Activated CD4-positive, alpha-beta memory T cell treated with anti-CD3 and anti-CD28 coated beads for 36 hours (primary cell): ENCODE results near the gene RBM20. TPM values are rescaled to one million over a fixed set of nuclear protein-coding genes. Genes with fewer than 3 reads are reported as not detected.
"Not testable (repeated sequence)": the region's sequence is repeated elsewhere in the genome, so short reads cannot be mapped to it uniquely, and the experiment has no call there.

Experiments used
- CTCF ChIA-PET: fragments of 350-600 bp; sonication (Branson Sonifier 250); formaldehyde crosslinking; loops from one replicate; lab custom pipeline; 2021; ENCODE audit warnings: antibody characterized with exemption, inconsistent platforms; lab: Charles Lee
- POLR2A ChIA-PET: fragments of 350-600 bp; sonication (Branson Sonifier 250); formaldehyde crosslinking; loops from one replicate; lab custom pipeline; 2021; ENCODE audit warnings: antibody characterized with exemption; lab: Charles Lee
- DNase-seq: peaks from one replicate; pipeline ENCODE4 v3.0.0-alpha.2; 2020
- H3K27ac Mint-ChIP-seq: one replicate; pipeline ENCODE4 v1.8.0; 2021; ENCODE audit warnings: mixed read lengths
- H3K27me3 Mint-ChIP-seq: one replicate; pipeline ENCODE4 v1.8.0; 2021; ENCODE audit warnings: mixed read lengths
- H3K36me3 Mint-ChIP-seq: one replicate; pipeline ENCODE4 v1.8.0; 2021; ENCODE audit warnings: mixed read lengths
- H3K4me1 Mint-ChIP-seq: one replicate; pipeline ENCODE4 v1.8.0; 2021; ENCODE audit warnings: low read depth, mixed read lengths
- H3K4me3 Mint-ChIP-seq: one replicate; pipeline ENCODE4 v1.8.0; 2021; ENCODE audit warnings: mild to moderate bottlenecking, mixed read lengths
- H3K9me3 Mint-ChIP-seq: one replicate; pipeline ENCODE4 v1.8.0; 2021; ENCODE audit warnings: mixed read lengths
- intact Hi-C: fragments of 100-400 bp; cut with micrococcal nuclease; formaldehyde crosslinking; loops from one replicate; pipeline ENCODE4 v1.15.1; 2023
- total RNA-seq, 2 experiments: library from RNA; stranded (reverse); gene quantifications; one replicate each; pipeline ENCODE4 v1.2.3, GENCODE V29; 2021

Gene RBM20
- total RNA-seq, 2 experiments from 2014 or later: not detected

GRCh38 chr10:110652475-110653118 lies 8.5 kb downstream of the RBM20 start:
- Mint-ChIP-seq H3K27me3 (peaks cover 25% of the 10 kb centered on the region), H3K4me3 (no peak overlapping the region)

DNA sequence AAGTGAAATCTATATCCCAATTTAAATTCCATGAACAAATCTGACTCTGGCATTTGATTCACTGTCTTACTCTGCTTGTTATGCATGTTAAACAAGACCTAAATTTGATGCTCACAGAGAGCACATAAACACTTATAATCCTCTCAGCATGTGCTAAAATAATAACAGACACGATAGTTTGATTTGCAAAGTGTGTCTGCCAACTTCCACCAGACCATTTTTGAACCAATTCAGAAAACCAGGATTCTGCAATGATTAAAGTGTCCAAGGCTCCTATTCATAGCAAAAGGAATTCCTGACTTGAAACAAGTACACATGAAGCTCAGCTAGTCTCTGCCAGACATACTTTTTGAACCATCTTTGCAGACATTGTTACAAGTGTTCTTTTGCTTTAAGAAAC lies 11.2 kb downstream of the RBM20 start:
- Mint-ChIP-seq H3K36me3 (no peaks in the 10 kb centered on the region), H3K9me3 (no peaks in the 10 kb centered on the region), H3K27me3 (peaks cover 12% of the 10 kb centered on the region), H3K4me1 (peaks cover 3% of the 10 kb centered on the region), H3K4me3 (no peak overlapping the region), H3K27ac (no peak overlapping the region)
- intact Hi-C loops: no loop called here
- DNase-seq: no peak
- ChIA-PET POLR2A (no interaction called here), CTCF (no interaction called here)

More at GRCh38 chr10:110652475-110653118, 8.5 kb downstream of the RBM20 start:
- Mint-ChIP-seq H3K9me3 (no peaks in the 10 kb centered on the region), H3K4me1 (peaks cover 3% of the 10 kb centered on the region), H3K27ac (no peak overlapping the region), H3K36me3 (no peaks in the 10 kb centered on the region)
- intact Hi-C loops: loop anchor here (5.0 kb wide), 1 partner anchor 40 kb away; no protein-coding TSS in a partner anchor
- no peak for DNase-seq
- POLR2A ChIA-PET: no interaction called here
- CTCF ChIA-PET: interaction anchor here (0.7 to 1.0 kb wide), 2 partner anchors 11 to 58 kb away, joined by 3 to 4 read pairs; no protein-coding TSS in a partner anchor

DNA sequence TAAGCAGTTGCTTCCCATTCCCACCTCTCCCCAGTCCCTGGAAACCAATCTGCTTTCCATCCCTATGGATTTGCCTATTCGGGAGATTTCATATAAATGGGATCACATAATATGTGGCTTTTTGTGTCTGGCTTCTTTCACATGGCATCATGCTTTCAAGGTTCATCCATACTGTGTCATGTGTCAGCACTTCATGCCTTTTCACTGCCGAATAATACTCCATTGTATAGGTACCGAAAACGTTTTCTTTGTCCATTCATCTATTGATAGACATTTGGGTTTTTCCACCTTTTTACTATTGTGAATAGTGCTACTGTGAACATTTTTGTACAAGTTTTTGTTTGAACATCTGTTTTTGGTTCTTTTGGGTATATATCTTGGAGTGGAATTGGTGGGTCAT lies 12.5 kb downstream of the RBM20 start:
- peaks cover 12% of the 10 kb centered on the region for H3K27me3 Mint-ChIP-seq

DNA sequence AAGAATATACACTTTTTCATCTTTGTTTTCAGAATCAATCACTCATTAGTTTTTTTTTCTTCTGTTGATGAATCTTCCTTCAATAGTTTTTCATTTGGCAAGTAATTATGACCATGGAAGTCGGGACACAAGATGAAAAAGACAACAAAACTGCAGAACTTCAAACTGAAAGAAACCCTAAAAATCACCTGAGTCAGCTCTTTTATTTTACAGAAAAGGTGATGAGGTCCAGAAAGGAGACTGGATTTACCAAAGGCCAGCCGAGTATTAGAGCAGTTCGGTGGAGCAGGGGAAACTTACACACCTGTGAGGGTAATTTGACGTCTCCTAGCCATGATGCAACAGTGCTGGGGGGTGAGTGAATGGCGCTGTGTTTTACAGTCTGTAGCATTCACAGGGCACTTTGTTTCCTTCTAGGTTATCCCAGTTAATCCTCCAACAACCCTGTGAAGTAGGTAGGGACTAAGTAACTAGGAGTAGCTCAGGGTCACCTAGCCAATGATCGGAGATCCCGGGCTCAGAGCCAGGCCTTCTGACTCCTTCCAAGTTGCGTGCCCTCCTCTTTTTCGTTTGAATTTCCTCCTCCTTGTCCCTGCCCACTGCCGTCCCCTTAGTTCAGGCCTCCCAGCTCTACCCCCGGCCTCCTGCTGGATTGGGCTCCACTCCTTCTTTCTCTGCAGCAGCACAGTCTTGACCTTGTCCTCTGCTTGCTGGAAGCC lies 14.0 kb downstream of the RBM20 start:
- ChIA-PET CTCF (interaction anchor here (0.9 to 1.2 kb wide), 2 partner anchors 14 to 58 kb away, joined by 3 to 7 read pairs; no protein-coding TSS in a partner anchor), POLR2A (no interaction called here)
- Mint-ChIP-seq H3K36me3 (no peaks in the 10 kb centered on the region), H3K4me3 (no peak overlapping the region), H3K4me1 (peaks cover 5% of the 10 kb centered on the region), H3K27me3 (peaks cover 9% of the 10 kb centered on the region), H3K9me3 (no peaks in the 10 kb centered on the region), H3K27ac (no peak overlapping the region)
- no peak for DNase-seq
- intact Hi-C loops: no loop called here

More for the DNA sequence above, 12.5 kb downstream of the RBM20 start:
- CTCF ChIA-PET: interaction anchor here (0.7 kb wide), 1 partner anchor 370 kb away, joined by 3 read pairs; no protein-coding TSS in a partner anchor
- POLR2A ChIA-PET: no interaction called here
- Mint-ChIP-seq H3K36me3 (no peaks in the 10 kb centered on the region), H3K4me1 (peaks cover 3% of the 10 kb centered on the region), H3K9me3 (no peaks in the 10 kb centered on the region), H3K27ac (no peak overlapping the region), H3K4me3 (no peak overlapping the region)
- intact Hi-C loops: no loop called here
- no peak for DNase-seq

GRCh38 chr10:110659558-110659957 lies 15.4 kb downstream of the RBM20 start:
- no peaks in the 10 kb centered on the region for H3K36me3 Mint-ChIP-seq
- no peak for DNase-seq
- intact Hi-C loops: no loop called here
- ChIA-PET CTCF (interaction anchor here (0.6 to 1.2 kb wide), 2 partner anchors 13 to 262 kb away, joined by 4 to 7 read pairs; no protein-coding TSS in a partner anchor), POLR2A (no interaction called here)
- no peaks in the 10 kb centered on the region for H3K9me3 Mint-ChIP-seq
- H3K27ac Mint-ChIP-seq: no peak overlapping the region
- peaks cover 5% of the 10 kb centered on the region for H3K4me1 Mint-ChIP-seq
- no peak overlapping the region for H3K4me3 Mint-ChIP-seq
- H3K27me3 Mint-ChIP-seq: peaks cover 7% of the 10 kb centered on the region

- intact Hi-C loops, H3K9me3 Mint-ChIP-seq: not testable (repeated sequence)
These were observed 16.2 kb downstream of the RBM20 start for GRCh38 chr10:110660289-110660688.

DNA sequence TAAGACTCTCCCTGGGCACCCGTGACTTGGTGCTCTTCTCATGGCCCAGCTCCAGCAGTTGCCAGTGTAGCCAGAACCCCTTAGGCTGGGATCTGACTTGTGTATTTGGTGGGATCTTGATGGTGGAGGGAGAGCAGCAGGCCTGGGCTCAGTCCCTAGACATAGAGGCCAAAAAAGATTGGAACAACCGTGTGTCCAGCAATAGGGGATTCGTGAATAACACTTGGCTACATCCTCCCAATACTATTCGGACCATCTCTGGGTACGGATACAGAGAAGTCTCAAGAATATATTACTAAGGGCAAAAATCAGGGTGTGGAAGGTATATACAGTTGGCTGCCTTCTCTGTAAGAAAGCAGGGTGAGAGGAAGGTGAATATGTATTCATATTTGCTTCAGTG lies 17.2 kb downstream of the RBM20 start:
- Mint-ChIP-seq H3K36me3 (no peaks in the 10 kb centered on the region), H3K4me1 (peaks cover 5% of the 10 kb centered on the region), H3K9me3 (no peaks in the 10 kb centered on the region), H3K4me3 (no peak overlapping the region), H3K27ac (no peak overlapping the region), H3K27me3 (peaks cover 1% of the 10 kb centered on the region)
- DNase-seq: no peak
- ChIA-PET CTCF (no interaction called here), POLR2A (no interaction called here)
- intact Hi-C loops: no loop called here

More at GRCh38 chr10:110660289-110660688, 16.2 kb downstream of the RBM20 start:
- H3K36me3 Mint-ChIP-seq, H3K27me3 Mint-ChIP-seq, H3K27ac Mint-ChIP-seq, DNase-seq, H3K4me3 Mint-ChIP-seq, H3K4me1 Mint-ChIP-seq: not testable (repeated sequence)
- ChIA-PET POLR2A (interaction anchor here (0.6 to 0.9 kb wide), 2 partner anchors 24 to 331 kb away, joined by 3 to 4 read pairs; no protein-coding TSS in a partner anchor), CTCF (interaction anchor here (0.6 kb wide), 1 partner anchor 261 kb away, joined by 4 read pairs; no protein-coding TSS in a partner anchor)

GRCh38 chr10:110664483-110665420 lies 20.6 kb downstream of the RBM20 start:
- Mint-ChIP-seq H3K27me3 (no peaks in the 10 kb centered on the region), H3K4me3 (no peak overlapping the region), H3K27ac (no peak overlapping the region), H3K36me3 (no peaks in the 10 kb centered on the region), H3K9me3 (no peaks in the 10 kb centered on the region), H3K4me1 (peaks cover 5% of the 10 kb centered on the region)
- intact Hi-C loops: no loop called here
- ChIA-PET POLR2A (no interaction called here), CTCF (interaction anchor here (1.2 kb wide), 1 partner anchor 54 kb away, joined by 3 read pairs; no protein-coding TSS in a partner anchor)
- DNase-seq: no peak

DNA sequence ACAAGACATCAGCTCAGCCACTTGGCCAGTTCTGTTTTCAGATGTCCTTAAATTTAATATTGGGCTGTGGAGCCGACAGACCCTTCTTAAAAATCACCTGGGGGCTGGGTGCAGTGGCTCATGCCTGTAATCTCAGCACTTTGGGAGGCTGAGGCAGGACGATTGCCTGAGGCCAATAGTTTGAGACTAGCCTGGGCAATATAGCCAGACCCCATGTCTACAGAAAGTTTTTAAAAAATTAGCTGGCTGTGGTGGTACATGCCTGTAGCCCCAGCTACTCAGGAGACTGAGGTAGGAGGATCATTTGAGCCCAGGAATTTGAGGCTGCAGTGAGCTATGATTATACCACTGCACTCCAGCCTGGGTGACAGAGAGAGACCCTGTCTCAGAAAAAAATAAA lies 22.1 kb downstream of the RBM20 start:
- H3K36me3 Mint-ChIP-seq, intact Hi-C loops, POLR2A ChIA-PET, H3K9me3 Mint-ChIP-seq, H3K27ac Mint-ChIP-seq, H3K4me3 Mint-ChIP-seq, DNase-seq, H3K27me3 Mint-ChIP-seq, H3K4me1 Mint-ChIP-seq: not testable (repeated sequence)
- CTCF ChIA-PET: interaction anchor here (1.1 to 1.2 kb wide), 3 partner anchors 8 to 57 kb away, joined by 3 to 4 read pairs (median 3); no protein-coding TSS in a partner anchor

DNA sequence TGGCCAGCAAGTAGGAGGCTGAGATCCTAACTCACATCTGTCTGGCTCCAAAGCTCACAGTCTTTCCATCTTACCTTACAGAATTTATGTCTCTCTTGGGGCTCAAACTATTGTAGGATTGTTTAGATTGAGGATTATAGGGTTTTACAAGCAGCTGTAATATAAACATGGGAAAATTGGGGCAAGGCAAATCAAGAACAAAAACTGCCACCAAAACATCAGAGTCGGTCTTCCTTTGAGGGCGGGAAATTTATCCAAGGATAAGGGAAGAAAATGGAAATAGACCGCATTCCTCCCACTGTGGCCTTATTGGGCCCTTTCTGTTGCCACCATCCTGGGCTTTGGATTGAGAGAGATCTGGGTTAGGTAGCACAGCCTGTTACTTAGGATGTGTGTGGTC lies 22.5 kb downstream of the RBM20 start:
- CTCF ChIA-PET: interaction anchor here (1.1 to 1.2 kb wide), 2 partner anchors 8 to 58 kb away, joined by 3 to 4 read pairs; no protein-coding TSS in a partner anchor
- Mint-ChIP-seq H3K4me1 (peaks cover 5% of the 10 kb centered on the region), H3K36me3 (no peaks in the 10 kb centered on the region), H3K27ac (no peak overlapping the region), H3K4me3 (no peak overlapping the region), H3K27me3 (no peaks in the 10 kb centered on the region), H3K9me3 (no peaks in the 10 kb centered on the region)
- no peak for DNase-seq
- POLR2A ChIA-PET: no interaction called here
- intact Hi-C loops: no loop called here

DNA sequence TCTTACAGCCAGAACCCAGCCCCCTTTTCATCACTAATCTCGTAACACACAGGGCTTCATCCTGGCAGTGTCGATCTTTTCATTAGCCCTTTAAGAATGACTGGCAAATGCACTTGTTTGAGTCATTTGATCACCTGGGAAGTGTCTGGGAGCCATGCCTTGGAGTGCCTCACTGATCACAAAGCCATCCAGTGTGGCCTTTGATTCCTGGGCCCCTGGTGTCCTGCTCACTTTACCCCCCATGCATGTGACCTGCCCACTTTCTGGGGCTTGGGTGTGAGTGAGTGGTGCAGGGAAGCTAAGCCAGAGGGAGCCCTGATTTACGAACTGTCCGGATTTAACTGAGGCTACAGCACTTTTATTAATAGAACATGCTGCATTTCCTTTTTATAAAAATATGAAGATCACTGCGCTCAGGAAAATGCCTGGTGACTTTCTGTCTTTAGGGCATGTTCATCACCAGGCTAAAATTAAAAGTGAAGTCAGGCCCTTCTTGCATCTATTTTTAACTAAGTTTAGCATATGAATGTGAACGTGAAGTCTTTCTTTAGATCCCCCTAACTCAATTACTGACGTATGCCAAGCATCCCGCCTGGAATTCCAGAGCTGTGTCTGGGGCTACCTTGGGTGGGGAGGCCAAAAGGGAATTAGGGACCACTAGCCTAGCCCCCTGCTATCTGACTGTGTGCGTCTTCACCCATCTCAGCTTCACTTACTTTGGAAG lies 23.6 kb downstream of the RBM20 start:
- ChIA-PET POLR2A (no interaction called here), CTCF (no interaction called here)
- no peaks in the 10 kb centered on the region for H3K9me3 Mint-ChIP-seq
- H3K36me3 Mint-ChIP-seq: no peaks in the 10 kb centered on the region
- H3K4me1 Mint-ChIP-seq: peaks cover 2% of the 10 kb centered on the region
- H3K4me3 Mint-ChIP-seq: no peak overlapping the region
- no peaks in the 10 kb centered on the region for H3K27me3 Mint-ChIP-seq
- intact Hi-C loops: no loop called here
- H3K27ac Mint-ChIP-seq: no peak overlapping the region
- no peak for DNase-seq
